A549 (cell line): ENCODE measurements around the gene CX3CL1.
A peak's percentile ranks its signal among the peaks of the same experiment; 100 is the strongest.

ENCODE experiments used
- BCL3 ChIP-seq: fragments of >200 bp; sonication (Bioruptor Twin); formaldehyde crosslinking; IDR thresholded peaks from 3 replicates; pipeline ENCODE4 v1.6.1; 2016
- BHLHE40 ChIP-seq: IDR thresholded peaks from 2 replicates; pipeline ENCODE4 v1.6.1; 2012; ENCODE audit warnings: low read depth, low read length, inconsistent platforms
- CTCF ChIP-seq: fragments of >200 bp; sonication (Bioruptor Twin); formaldehyde crosslinking; IDR thresholded peaks from 3 replicates; pipeline ENCODE4 v1.5.1; 2016
- EP300 ChIP-seq, 2 experiments: fragments of >200 bp; sonication (Bioruptor Twin); formaldehyde crosslinking; IDR thresholded peaks; 2 replicates in 1 of 2; 3 replicates in 1 of 2; pipeline ENCODE4 v1.6.1; 2016 to 2017
- MAX ChIP-seq: IDR thresholded peaks from 2 replicates; pipeline ENCODE4 v1.6.1; 2012
- MYC ChIP-seq: IDR thresholded peaks from 2 replicates; pipeline ENCODE4 v1.6.1; 2012; ENCODE audit warnings: mild to moderate bottlenecking, inconsistent platforms, low read length, improper control_type of control experiment, borderline replicate concordance
- POLR2A ChIP-seq: IDR thresholded peaks from 2 replicates; pipeline ENCODE4 v1.6.1; 2012; ENCODE audit warnings: mild to moderate bottlenecking, low read length
- POLR2AphosphoS2 ChIP-seq: conservative IDR thresholded peaks from 2 replicates; pipeline ENCODE4 v1.6.1; 2012; ENCODE audit warnings: low read length, improper control_type of control experiment, inconsistent platforms
- RAD21 ChIP-seq, 2 experiments: fragments of >200 bp in 1 of 2; sonication (Bioruptor Twin) in 1 of 2; formaldehyde crosslinking in 1 of 2; IDR thresholded peaks in 1 of 2; conservative IDR thresholded peaks in 1 of 2; 2 replicates in 1 of 2; 3 replicates in 1 of 2; pipeline ENCODE4 v1.6.1; 2012 to 2018; ENCODE audit warnings: inconsistent platforms in 1 of 2
- REST ChIP-seq: fragments of 200-600 bp; sonication (generic); IDR thresholded peaks from 2 replicates; pipeline ENCODE4 v1.6.1; 2016; ENCODE audit warnings: antibody characterized with exemption, mild to moderate bottlenecking, moderate library complexity
- RFX5 ChIP-seq: fragments of 450-650 bp; IDR thresholded peaks from 2 replicates; pipeline ENCODE4 v1.7.1; 2014; ENCODE audit warnings: antibody characterized with exemption, mild to moderate bottlenecking, moderate library complexity
- SREBF2 ChIP-seq: fragments of 450-650 bp; IDR thresholded peaks from 2 replicates; pipeline ENCODE4 v1.6.1; 2014; ENCODE audit warnings: mild to moderate bottlenecking, moderate library complexity

GRCh38 chr16:57422026-57422944 lies 50.0 kb downstream of the CX3CL1 start:
- peak; percentile 75 for TF ChIP-seq CTCF
- no peak for TF ChIP-seq BCL3
- no peak for TF ChIP-seq POLR2AphosphoS2
- no peak for TF ChIP-seq RFX5
- no peak for TF ChIP-seq POLR2A
- no peak for TF ChIP-seq MAX
- TF ChIP-seq MYC, result no peak
- peak; percentile 82 to 86 for TF ChIP-seq RAD21 (conservative IDR thresholded peaks at IDR 0.05 in 1 of 2, IDR thresholded peaks at IDR 0.05 in 1 of 2)
- TF ChIP-seq SREBF2, result no peak
- TF ChIP-seq REST, result no peak
- no peak for TF ChIP-seq EP300 (IDR thresholded peaks at IDR 0.05)
- TF ChIP-seq BHLHE40, result no peak
